SH-SY5Y (cell line): ENCODE data around the gene STARD9.
A peak's percentile ranks its signal among the peaks of the same experiment; 100 is the strongest.

ENCODE experiments used
- GATA2 ChIP-seq: IDR thresholded peaks from 2 replicates; pipeline ENCODE4 v1.6.1; 2011; ENCODE audit warnings: mild to moderate bottlenecking, low read depth, low read length
- GATA3 ChIP-seq: IDR thresholded peaks from 2 replicates; pipeline ENCODE4 v1.6.1; 2011; ENCODE audit warnings: low read depth, mild to moderate bottlenecking, low read length, moderate library complexity

STARD9 gene

GRCh38 chr15:42735382-42736165 is 160.2 kb downstream of the STARD9 start:
- TF ChIP-seq GATA3 (no peak), GATA2 (no peak)

GRCh38 chr15:42736178-42736792 is 160.9 kb downstream of the STARD9 start:
- TF ChIP-seq GATA3: no peak
- TF ChIP-seq GATA2: no peak

- TF ChIP-seq GATA3 (no peak), GATA2 (no peak)
Observed at GRCh38 chr15:42736793-42737528, 161.6 kb downstream of the STARD9 start, which contains the start of gene CDAN1. TSS of gene CDAN1 (minus strand) at chr15:42737128. CDS start at chr15:42737102, 26 bp downstream.

- TF ChIP-seq GATA3 (no peak), GATA2 (no peak)
Observed at GRCh38 chr15:42737529-42738328, 162.3 kb downstream of the STARD9 start.

GRCh38 chr15:42741710-42742109 is 166.3 kb downstream of the STARD9 start:
- TF ChIP-seq GATA3: 0 out of 2 replicates have a peak, but pooled peaks have one; percentile 26
- 0 out of 2 replicates have a peak, but pooled peaks have one; percentile 5 for TF ChIP-seq GATA2

- no peak for TF ChIP-seq GATA2
- 0 out of 2 replicates have a peak, but pooled peaks have one; percentile 0 for TF ChIP-seq GATA3
Observed at GRCh38 chr15:42742149-42742548, 166.7 kb downstream of the STARD9 start.

- TF ChIP-seq GATA2 (no peak), GATA3 (no peak)
Observed at GRCh38 chr15:42744195-42744594, 168.8 kb downstream of the STARD9 start.

- TF ChIP-seq GATA3 (no peak), GATA2 (peak; percentile 67)
Observed at GRCh38 chr15:42749266-42749665, 173.9 kb downstream of the STARD9 start.

- TF ChIP-seq GATA3 (no peak), GATA2 (no peak)
Observed at GRCh38 chr15:42750306-42750705, 174.9 kb downstream of the STARD9 start.

- TF ChIP-seq GATA3 (no peak), GATA2 (no peak)
Observed at GRCh38 chr15:42759093-42759492, 183.7 kb downstream of the STARD9 start.

- TF ChIP-seq GATA2 (no peak), GATA3 (no peak)
Observed at GRCh38 chr15:42760759-42761158, 185.4 kb downstream of the STARD9 start.
